Activated naive CD4-positive, alpha-beta T cell treated with anti-CD3 and anti-CD28 coated beads, Interleukin-2, amount 50 U/mL, for 16 hours (primary cell): ENCODE data around the gene SEC11A.

Experiments
- DNase-seq: peaks from one replicate; pipeline ENCODE4 v3.0.0-alpha.2; 2020

SEC11A gene

GRCh38 chr15:84634228-84634837 is 81.6 kb downstream of the SEC11A start:
- no peak for DNase-seq

GRCh38 chr15:84633311-84634227 is 82.4 kb downstream of the SEC11A start:
- DNase-seq, result peak; percentile 74

- DNase-seq, result no peak
Measured at GRCh38 chr15:84631706-84632272, 84.2 kb downstream of the SEC11A start.

GRCh38 chr15:84629033-84629432 is 86.9 kb downstream of the SEC11A start:
- no peak for DNase-seq

GRCh38 chr15:84625123-84625522 is 90.8 kb downstream of the SEC11A start:
- no peak for DNase-seq

- DNase-seq, result no peak
Measured at GRCh38 chr15:84624359-84624758, 91.6 kb downstream of the SEC11A start.

GRCh38 chr15:84621358-84621979 is 94.5 kb downstream of the SEC11A start:
- no peak for DNase-seq

- DNase-seq, result no peak
Measured at GRCh38 chr15:84620626-84621025, 95.3 kb downstream of the SEC11A start.
